Loucy (cell line): ENCODE measurements around the gene RRAS.

Source experiments
- CTCF ChIP-seq: fragments of 200-600 bp; sonication (generic); conservative IDR thresholded peaks from 2 replicates; pipeline ENCODE4 v1.5.1; 2014; ENCODE audit warnings: mild to moderate bottlenecking, antibody characterized with exemption, low read length
- EZH2phosphoT487 ChIP-seq: fragments of 200-600 bp; IDR thresholded peaks from 2 replicates; pipeline ENCODE4 v1.6.1; 2018; ENCODE audit warnings: antibody characterized with exemption, mild to moderate bottlenecking, moderate library complexity, borderline replicate concordance

GRCh38 chr19:49689133-49690078 is 49.5 kb upstream of the RRAS start, which contains the start of gene ADM5:
- no peak for TF ChIP-seq CTCF
- no peak for TF ChIP-seq EZH2phosphoT487
